Endothelial cell (in vitro differentiated cells): ENCODE results near the gene ANKRD65. TPM values are rescaled to one million over a fixed set of nuclear protein-coding genes. Genes with fewer than 3 reads are reported as not detected.

ENCODE experiments used
- DNase-seq: peaks from one replicate; pipeline ENCODE4 v3.0.0; 2021; ENCODE audit warnings: low spot score
- H3K27ac Mint-ChIP-seq: one replicate; pipeline ENCODE4 v1.8.0; 2021; ENCODE audit warnings: mixed read lengths, inconsistent platforms; ENCODE audit not compliant: unreplicated experiment
- H3K27me3 Mint-ChIP-seq: one replicate; pipeline ENCODE4 v1.8.0; 2021; ENCODE audit warnings: mild to moderate bottlenecking, moderate library complexity, mixed read lengths, inconsistent platforms; ENCODE audit not compliant: unreplicated experiment
- H3K36me3 Mint-ChIP-seq: one replicate; pipeline ENCODE4 v1.8.0; 2021; ENCODE audit warnings: mild to moderate bottlenecking, low read depth, mixed read lengths, inconsistent platforms; ENCODE audit not compliant: unreplicated experiment
- H3K4me1 Mint-ChIP-seq: one replicate; pipeline ENCODE4 v1.8.0; 2021; ENCODE audit warnings: mild to moderate bottlenecking, mixed read lengths, inconsistent platforms; ENCODE audit not compliant: unreplicated experiment
- H3K4me3 Mint-ChIP-seq: one replicate; pipeline ENCODE4 v1.8.0; 2021; ENCODE audit warnings: mild to moderate bottlenecking, mixed read lengths, inconsistent platforms; ENCODE audit not compliant: unreplicated experiment
- H3K9me3 Mint-ChIP-seq: one replicate; pipeline ENCODE4 v1.8.0; 2021; ENCODE audit warnings: mixed read lengths, inconsistent platforms; ENCODE audit not compliant: unreplicated experiment
- total RNA-seq: library from RNA; stranded (reverse); fragmentation: NEBNext Ultra II Directional; extraction: Animal tissue kit (Norgen Biotek cat#: 25700); gene quantifications from one replicate; pipeline ENCODE4 v1.2.1, GENCODE V29; 2021; ENCODE audit not compliant: unreplicated experiment
- TF ChIP-seq, protein P1 (sequence below): fragments of 200-600 bp; sonication (generic); IDR thresholded peaks from one replicate; pipeline ENCODE4 v1.5.0; 2021; ENCODE audit warnings: antibody characterized with exemption; ENCODE audit not compliant: unreplicated experiment

Gene ANKRD65
- total RNA-seq, 1 donor from 2014 or later, result 0.31 TPM

DNA sequence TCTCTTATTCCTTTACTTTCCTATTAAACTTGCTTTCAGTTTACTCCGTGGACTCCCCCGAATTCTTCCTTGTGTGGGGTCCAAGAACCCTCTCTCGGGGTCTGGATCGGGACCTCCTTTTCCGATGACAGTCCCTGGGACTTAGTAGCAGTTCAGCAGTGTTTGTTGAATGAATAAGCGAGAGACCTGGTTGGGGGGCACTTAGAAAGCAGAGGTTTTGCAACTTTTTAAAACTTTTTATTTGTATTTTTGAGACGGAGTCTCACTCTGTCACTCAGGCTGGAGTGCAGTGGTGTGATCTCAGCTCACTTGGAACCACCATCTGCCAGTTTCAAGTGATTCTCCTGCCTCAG is 2.1 kb upstream of the ANKRD65 start:
- no peak overlapping the region for H3K4me3 Mint-ChIP-seq
- no peaks in the 10 kb centered on the region for H3K9me3 Mint-ChIP-seq
- peaks cover 12% of the 10 kb centered on the region for H3K4me1 Mint-ChIP-seq
- DNase-seq, result no peak
- no peak overlapping the region for H3K27ac Mint-ChIP-seq
- peaks cover 5% of the 10 kb centered on the region for H3K36me3 Mint-ChIP-seq
- peaks cover 8% of the 10 kb centered on the region for H3K27me3 Mint-ChIP-seq
- TF ChIP-seq, protein P1, sequence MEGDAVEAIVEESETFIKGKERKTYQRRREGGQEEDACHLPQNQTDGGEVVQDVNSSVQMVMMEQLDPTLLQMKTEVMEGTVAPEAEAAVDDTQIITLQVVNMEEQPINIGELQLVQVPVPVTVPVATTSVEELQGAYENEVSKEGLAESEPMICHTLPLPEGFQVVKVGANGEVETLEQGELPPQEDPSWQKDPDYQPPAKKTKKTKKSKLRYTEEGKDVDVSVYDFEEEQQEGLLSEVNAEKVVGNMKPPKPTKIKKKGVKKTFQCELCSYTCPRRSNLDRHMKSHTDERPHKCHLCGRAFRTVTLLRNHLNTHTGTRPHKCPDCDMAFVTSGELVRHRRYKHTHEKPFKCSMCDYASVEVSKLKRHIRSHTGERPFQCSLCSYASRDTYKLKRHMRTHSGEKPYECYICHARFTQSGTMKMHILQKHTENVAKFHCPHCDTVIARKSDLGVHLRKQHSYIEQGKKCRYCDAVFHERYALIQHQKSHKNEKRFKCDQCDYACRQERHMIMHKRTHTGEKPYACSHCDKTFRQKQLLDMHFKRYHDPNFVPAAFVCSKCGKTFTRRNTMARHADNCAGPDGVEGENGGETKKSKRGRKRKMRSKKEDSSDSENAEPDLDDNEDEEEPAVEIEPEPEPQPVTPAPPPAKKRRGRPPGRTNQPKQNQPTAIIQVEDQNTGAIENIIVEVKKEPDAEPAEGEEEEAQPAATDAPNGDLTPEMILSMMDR, result no peak

DNA sequence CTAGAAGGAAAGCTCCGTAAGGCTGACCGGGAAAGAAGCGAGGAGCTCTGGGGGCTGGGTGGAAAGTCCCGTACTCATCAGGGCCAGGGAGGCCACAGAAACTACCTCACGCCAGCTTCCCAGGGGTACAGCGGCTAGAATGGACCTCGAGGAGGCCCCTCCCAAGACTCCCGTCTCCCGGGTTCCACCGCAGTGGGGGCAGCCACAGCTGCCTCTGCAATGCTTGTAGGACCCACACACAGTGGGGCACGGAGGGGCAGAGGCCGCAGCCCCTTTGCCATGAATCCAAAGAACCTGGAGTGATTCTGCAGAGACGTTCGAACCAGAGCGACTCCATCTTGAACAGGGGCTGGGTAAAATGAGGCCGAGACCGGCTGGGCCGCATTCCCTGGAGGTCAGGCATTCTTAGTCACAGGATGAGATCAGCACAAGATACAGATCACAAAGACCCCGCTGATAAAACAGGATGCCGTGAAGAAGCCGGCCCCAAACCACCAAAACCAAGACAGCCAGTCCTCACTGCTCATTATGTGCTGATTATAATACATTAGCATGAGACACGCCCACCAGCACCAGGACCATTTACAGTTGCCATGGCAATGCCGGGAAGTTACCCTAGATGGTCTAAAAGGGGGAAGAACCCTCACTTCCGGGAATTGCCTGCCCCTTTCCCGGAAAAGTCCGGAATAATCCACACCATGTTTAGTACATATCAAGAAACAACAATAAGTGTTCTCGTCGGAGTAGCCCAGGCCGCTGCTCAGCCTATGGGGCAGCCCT is 1.6 kb upstream of the ANKRD65 start:
- H3K4me3 Mint-ChIP-seq, result no peak overlapping the region
- H3K27me3 Mint-ChIP-seq, result peaks cover 9% of the 10 kb centered on the region
- peak overlapping the region; percentile 42 for H3K27ac Mint-ChIP-seq
- no peaks in the 10 kb centered on the region for H3K9me3 Mint-ChIP-seq
- H3K36me3 Mint-ChIP-seq, result peaks cover 4% of the 10 kb centered on the region
- peaks cover 12% of the 10 kb centered on the region for H3K4me1 Mint-ChIP-seq
- no peak for DNase-seq
- TF ChIP-seq, protein P1, result no peak

DNA sequence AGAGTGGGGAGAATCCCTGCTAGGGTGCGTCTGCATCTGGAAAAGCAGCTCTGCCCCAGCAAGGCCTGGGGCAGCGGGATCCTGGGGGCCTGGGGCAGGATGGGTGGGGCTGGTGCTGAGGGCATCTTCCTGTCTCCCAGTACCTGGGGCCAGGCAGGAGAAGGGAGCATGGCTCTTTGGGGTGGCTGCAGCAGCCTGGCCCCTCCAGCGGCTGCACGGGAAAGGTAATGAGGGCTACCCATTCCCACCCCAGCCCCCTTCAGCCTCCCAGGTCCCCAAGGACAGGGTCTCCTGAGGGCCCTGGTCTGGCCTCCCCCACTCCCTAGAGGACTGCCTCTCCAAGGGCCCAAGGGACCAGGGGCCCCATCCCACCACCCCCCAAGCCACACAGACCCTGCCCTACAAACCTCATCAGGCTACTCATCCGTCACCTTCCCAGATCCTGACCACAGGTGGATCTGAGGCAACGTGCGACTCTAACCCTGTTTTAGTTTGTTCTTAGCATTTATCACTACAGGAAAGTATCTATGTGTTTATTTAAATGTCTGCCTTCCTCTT is 910 bp upstream of the ANKRD65 start:
- H3K4me1 Mint-ChIP-seq, result peaks cover 12% of the 10 kb centered on the region
- DNase-seq, result no peak
- peaks cover 9% of the 10 kb centered on the region for H3K27me3 Mint-ChIP-seq
- no peak overlapping the region for H3K27ac Mint-ChIP-seq
- peaks cover 4% of the 10 kb centered on the region for H3K36me3 Mint-ChIP-seq
- TF ChIP-seq, protein P1, result no peak
- no peaks in the 10 kb centered on the region for H3K9me3 Mint-ChIP-seq
- H3K4me3 Mint-ChIP-seq, result no peak overlapping the region

DNA sequence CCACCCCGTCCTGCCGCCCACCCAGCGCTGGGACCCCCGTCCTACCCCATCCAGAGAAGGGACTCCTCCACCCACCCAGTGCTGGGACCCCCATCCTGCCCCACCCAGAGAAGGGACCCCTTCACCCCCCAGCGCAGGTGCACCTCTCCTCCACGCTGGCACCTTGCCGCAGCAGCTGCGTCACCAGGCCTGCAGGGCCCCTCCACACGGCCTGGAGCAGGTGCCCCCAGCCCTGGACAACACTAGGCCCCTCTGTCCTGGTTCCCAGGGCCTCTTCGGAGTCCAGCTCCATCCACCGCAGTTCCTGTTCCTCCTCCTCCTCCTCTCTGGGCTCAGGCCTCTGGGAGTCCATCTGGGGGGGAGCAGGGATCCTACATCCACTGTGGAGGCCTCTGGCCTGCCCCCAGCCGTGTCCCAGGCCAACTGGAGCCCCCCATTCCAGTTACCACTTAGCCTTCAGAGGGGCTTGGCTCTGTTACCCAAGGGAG is 378 bp downstream of the ANKRD65 start:
- no peaks in the 10 kb centered on the region for H3K9me3 Mint-ChIP-seq
- H3K4me1 Mint-ChIP-seq, result peaks cover 12% of the 10 kb centered on the region
- DNase-seq, result no peak
- TF ChIP-seq, protein P1, result no peak
- H3K36me3 Mint-ChIP-seq, result peaks cover 4% of the 10 kb centered on the region
- no peak overlapping the region for H3K4me3 Mint-ChIP-seq
- peaks cover 9% of the 10 kb centered on the region for H3K27me3 Mint-ChIP-seq
- no peak overlapping the region for H3K27ac Mint-ChIP-seq
